HCT116 (cell line): ENCODE measurements around the gene POC1B. TPM values are rescaled to one million over a fixed set of nuclear protein-coding genes. Genes with fewer than 3 reads are reported as not detected.

Experiments used
- ATAC-seq: fragments of 200-7000 bp; cut with Tn5 transposase; 2 replicates; pipeline ENCODE4 v1.9.1; 2020; ENCODE audit warnings: mild to moderate bottlenecking, moderate library complexity
- BruUV-seq: library from RNA; stranded (reverse); fragments of 400-500 nt; replicated peaks from 2 replicates; lab custom pipeline; 2021; lab: Mats Ljungman, UMichigan
- CTCF ChIA-PET: fragments of 300-600 bp; sonication (Branson Sonifier 250); formaldehyde crosslinking; loops from one replicate; lab custom pipeline; 2021; ENCODE audit warnings: antibody characterized with exemption; lab: Charles Lee
- POLR2A ChIA-PET: fragments of 300-600, 350-600 bp; sonication (Branson Sonifier 250); formaldehyde crosslinking; loops from one replicate; lab custom pipeline; 2021; ENCODE audit warnings: antibody characterized with exemption; lab: Charles Lee
- RAD21 ChIA-PET, 2 experiments: fragments of 300-600 bp; sonication (Branson Sonifier 250); formaldehyde crosslinking; loops; one replicate each; lab custom pipeline; 2023; ENCODE audit warnings: low total read pairs in 2 of 2; ENCODE audit not compliant: uncharacterized antibody in 2 of 2, unreplicated experiment in 2 of 2, low non-redundant PET in 1 of 2; lab: Charles Lee
- DNase-seq: peaks from one replicate; pipeline ENCODE4 v3.0.0-alpha.2; 2010; ENCODE audit warnings: low read depth, low spot score
- H2AFZ ChIP-seq: fragments of 200-600 bp; shearing (Covaris generic), sonication (generic); 2 replicates; pipeline ENCODE4 v1.6.1; 2017; ENCODE audit warnings: low read depth, mixed run types, mixed read lengths, antibody characterized with exemption, low read length; ENCODE audit not compliant: poor library complexity, severe bottlenecking
- H3K27ac ChIP-seq: 2 replicates; pipeline ENCODE4 v1.5.1; 2012; ENCODE audit warnings: low read depth, low read length
- H3K27me3 ChIP-seq: fragments of 200-600 bp; sonication (generic); 2 replicates; pipeline ENCODE4 v1.6.1; 2016; ENCODE audit warnings: mixed run types, low read length, mixed read lengths; ENCODE audit not compliant: insufficient read depth
- H3K36me3 ChIP-seq, 2 experiments: fragments of 200-500 bp in 1 of 2; fragments of 200-600 bp in 1 of 2; sonication (Bioruptor generic) in 1 of 2; sonication (generic) in 1 of 2; 2 replicates each; pipeline versions ENCODE4 v1.5.1 to v1.6.1; 2014 to 2016; ENCODE audit warnings: low read length in 2 of 2, inconsistent platforms in 1 of 2, mixed read lengths in 1 of 2, mixed run types in 1 of 2; ENCODE audit not compliant: insufficient read depth in 2 of 2, control insufficient read depth in 1 of 2
- H3K4me1 ChIP-seq, 2 experiments: fragments of 200-600 bp in 1 of 2; sonication (generic) in 1 of 2; 2 replicates each; pipeline versions ENCODE4 v1.5.1 to v1.6.1; 2012 to 2017; ENCODE audit warnings: low read length in 2 of 2, inconsistent platforms in 1 of 2, mild to moderate bottlenecking in 1 of 2, mixed read lengths in 1 of 2, mixed run types in 1 of 2, moderate library complexity in 1 of 2; ENCODE audit not compliant: insufficient read depth in 2 of 2, control insufficient read depth in 1 of 2
- H3K4me2 ChIP-seq: fragments of 200-600 bp; sonication (generic); 2 replicates; pipeline ENCODE4 v1.6.1; 2017; ENCODE audit warnings: mixed run types, low read length, mixed read lengths
- H3K4me3 ChIP-seq, 2 experiments: fragments of 200-600 bp in 1 of 2; sonication (generic) in 1 of 2; replicated peaks in 1 of 2; 2 replicates each; pipeline ENCODE4 v1.5.1; 2011 to 2016; ENCODE audit warnings: low read length in 2 of 2, control low read depth in 1 of 2, low read depth in 1 of 2, mild to moderate bottlenecking in 1 of 2, mixed read lengths in 1 of 2, mixed run types in 1 of 2
- H3K79me2 ChIP-seq: fragments of 200-600 bp; sonication (generic); 2 replicates; pipeline ENCODE4 v1.6.1; 2017; ENCODE audit warnings: mild to moderate bottlenecking, mixed run types, low read length, moderate library complexity, mixed read lengths; ENCODE audit not compliant: insufficient read depth
- H3K9ac ChIP-seq: fragments of 200-600 bp; sonication (generic); 2 replicates; pipeline ENCODE4 v1.6.1; 2016; ENCODE audit warnings: low read length, mixed read lengths
- H3K9me2 ChIP-seq: fragments of 200-600 bp; sonication (generic), shearing (Covaris generic); 2 replicates; pipeline ENCODE4 v1.6.1; 2017; ENCODE audit warnings: mixed run types, mild to moderate bottlenecking, moderate library complexity; ENCODE audit not compliant: insufficient read depth
- H3K9me3 ChIP-seq, 2 experiments: fragments of 200-500 bp in 1 of 2; fragments of 200-600 bp in 1 of 2; sonication (Bioruptor generic) in 1 of 2; sonication (generic) in 1 of 2; 2 replicates each; pipeline ENCODE4 v1.6.1; 2014 to 2017; ENCODE audit warnings: low read length in 2 of 2, mixed read lengths in 2 of 2, inconsistent platforms in 1 of 2, low read depth in 1 of 2, mild to moderate bottlenecking in 1 of 2, mixed run types in 1 of 2, moderate library complexity in 1 of 2; ENCODE audit not compliant: control insufficient read depth in 1 of 2, insufficient read depth in 1 of 2
- H4K20me1 ChIP-seq: fragments of 200-600 bp; sonication (generic), shearing (Covaris generic); 2 replicates; pipeline ENCODE4 v1.6.1; 2017; ENCODE audit warnings: mixed run types, mild to moderate bottlenecking, moderate library complexity; ENCODE audit not compliant: insufficient read depth
- CBX3 ChIP-seq: IDR thresholded peaks from 2 replicates; pipeline ENCODE4 v1.6.1; 2012; ENCODE audit warnings: low read depth
- EZH2phosphoT487 ChIP-seq: fragments of 200-600 bp; IDR thresholded peaks from 2 replicates; pipeline ENCODE4 v1.6.1; 2018; ENCODE audit warnings: antibody characterized with exemption, borderline replicate concordance
- POLR2AphosphoS5 ChIP-seq: IDR thresholded peaks from 2 replicates; pipeline ENCODE4 v1.6.1; 2011; ENCODE audit warnings: mild to moderate bottlenecking, low read depth, low read length, moderate library complexity
- SIN3A ChIP-seq: IDR thresholded peaks from 2 replicates; pipeline ENCODE4 v1.6.1; 2012; ENCODE audit warnings: low read depth
- ZFX ChIP-seq: fragments of 450-650 bp; IDR thresholded peaks from 2 replicates; pipeline ENCODE4 v1.6.1; 2017
- intact Hi-C: fragments of 100-400 bp; cut with micrococcal nuclease; formaldehyde crosslinking; loops from 2 replicates; pipeline ENCODE4 v1.10.0; 2022
- total RNA-seq: library from RNA; stranded (reverse); gene quantifications from one replicate; pipeline ENCODE4 v1.2.1, GENCODE V29; 2021; ENCODE audit not compliant: unreplicated experiment
- TF ChIP-seq, protein P1 (sequence below), 3 experiments: fragments of 200-600 bp in 1 of 3; sonication (generic) in 1 of 3; IDR thresholded peaks in 2 of 3; conservative IDR thresholded peaks in 1 of 3; 2 replicates each; pipeline ENCODE4 v1.5.1; 2012 to 2017; ENCODE audit warnings: low read depth in 2 of 3, low read length in 2 of 3, antibody characterized with exemption in 1 of 3, borderline replicate concordance in 1 of 3, control low read depth in 1 of 3, mild to moderate bottlenecking in 1 of 3, mixed read lengths in 1 of 3, mixed run types in 1 of 3, moderate library complexity in 1 of 3; ENCODE audit not compliant: insufficient read depth in 1 of 3
- TF ChIP-seq, protein P2 (sequence below): IDR thresholded peaks from 2 replicates; pipeline ENCODE4 v1.6.1; 2012; ENCODE audit warnings: low read depth
- TF ChIP-seq, protein P3 (sequence below): IDR thresholded peaks from 2 replicates; pipeline ENCODE4 v1.6.1; 2012
- TF ChIP-seq, protein P4 (sequence below): IDR thresholded peaks from 2 replicates; pipeline ENCODE4 v1.6.1; 2012

The POC1B gene
- total RNA-seq, 1 experiment from 2014 or later: 14.3 TPM

DNA sequence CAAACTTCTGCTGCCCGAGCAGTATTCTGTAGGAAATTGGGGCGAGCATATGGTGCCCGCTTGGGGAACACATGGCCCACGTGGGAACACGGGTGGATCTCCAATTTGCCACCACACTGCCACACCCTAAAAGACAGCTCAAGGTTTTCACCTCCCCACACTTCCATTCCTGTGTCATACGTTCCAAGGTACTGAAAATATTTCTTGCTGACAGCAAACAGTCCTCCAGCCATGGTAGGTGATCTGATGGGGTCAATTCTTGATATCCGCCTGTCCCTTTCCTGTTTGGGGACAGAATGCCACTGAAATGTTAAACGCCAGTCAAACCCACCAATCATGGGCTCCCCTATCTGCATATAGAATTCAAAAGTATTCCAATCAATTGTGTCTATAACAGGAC is 2.5 kb downstream of the POC1B start (continued):
- TF ChIP-seq, protein P1, sequence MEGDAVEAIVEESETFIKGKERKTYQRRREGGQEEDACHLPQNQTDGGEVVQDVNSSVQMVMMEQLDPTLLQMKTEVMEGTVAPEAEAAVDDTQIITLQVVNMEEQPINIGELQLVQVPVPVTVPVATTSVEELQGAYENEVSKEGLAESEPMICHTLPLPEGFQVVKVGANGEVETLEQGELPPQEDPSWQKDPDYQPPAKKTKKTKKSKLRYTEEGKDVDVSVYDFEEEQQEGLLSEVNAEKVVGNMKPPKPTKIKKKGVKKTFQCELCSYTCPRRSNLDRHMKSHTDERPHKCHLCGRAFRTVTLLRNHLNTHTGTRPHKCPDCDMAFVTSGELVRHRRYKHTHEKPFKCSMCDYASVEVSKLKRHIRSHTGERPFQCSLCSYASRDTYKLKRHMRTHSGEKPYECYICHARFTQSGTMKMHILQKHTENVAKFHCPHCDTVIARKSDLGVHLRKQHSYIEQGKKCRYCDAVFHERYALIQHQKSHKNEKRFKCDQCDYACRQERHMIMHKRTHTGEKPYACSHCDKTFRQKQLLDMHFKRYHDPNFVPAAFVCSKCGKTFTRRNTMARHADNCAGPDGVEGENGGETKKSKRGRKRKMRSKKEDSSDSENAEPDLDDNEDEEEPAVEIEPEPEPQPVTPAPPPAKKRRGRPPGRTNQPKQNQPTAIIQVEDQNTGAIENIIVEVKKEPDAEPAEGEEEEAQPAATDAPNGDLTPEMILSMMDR (IDR thresholded peaks at IDR 0.05 in 2 of 3, conservative IDR thresholded peaks at IDR 0.05 in 1 of 3; ENCODE audit: borderline replicate concordance in 1 of 3, insufficient read depth in 1 of 3, low read depth in 2 of 3, low read length in 2 of 3): no peak
- no peak for TF ChIP-seq ZFX
- TF ChIP-seq, protein P2, sequence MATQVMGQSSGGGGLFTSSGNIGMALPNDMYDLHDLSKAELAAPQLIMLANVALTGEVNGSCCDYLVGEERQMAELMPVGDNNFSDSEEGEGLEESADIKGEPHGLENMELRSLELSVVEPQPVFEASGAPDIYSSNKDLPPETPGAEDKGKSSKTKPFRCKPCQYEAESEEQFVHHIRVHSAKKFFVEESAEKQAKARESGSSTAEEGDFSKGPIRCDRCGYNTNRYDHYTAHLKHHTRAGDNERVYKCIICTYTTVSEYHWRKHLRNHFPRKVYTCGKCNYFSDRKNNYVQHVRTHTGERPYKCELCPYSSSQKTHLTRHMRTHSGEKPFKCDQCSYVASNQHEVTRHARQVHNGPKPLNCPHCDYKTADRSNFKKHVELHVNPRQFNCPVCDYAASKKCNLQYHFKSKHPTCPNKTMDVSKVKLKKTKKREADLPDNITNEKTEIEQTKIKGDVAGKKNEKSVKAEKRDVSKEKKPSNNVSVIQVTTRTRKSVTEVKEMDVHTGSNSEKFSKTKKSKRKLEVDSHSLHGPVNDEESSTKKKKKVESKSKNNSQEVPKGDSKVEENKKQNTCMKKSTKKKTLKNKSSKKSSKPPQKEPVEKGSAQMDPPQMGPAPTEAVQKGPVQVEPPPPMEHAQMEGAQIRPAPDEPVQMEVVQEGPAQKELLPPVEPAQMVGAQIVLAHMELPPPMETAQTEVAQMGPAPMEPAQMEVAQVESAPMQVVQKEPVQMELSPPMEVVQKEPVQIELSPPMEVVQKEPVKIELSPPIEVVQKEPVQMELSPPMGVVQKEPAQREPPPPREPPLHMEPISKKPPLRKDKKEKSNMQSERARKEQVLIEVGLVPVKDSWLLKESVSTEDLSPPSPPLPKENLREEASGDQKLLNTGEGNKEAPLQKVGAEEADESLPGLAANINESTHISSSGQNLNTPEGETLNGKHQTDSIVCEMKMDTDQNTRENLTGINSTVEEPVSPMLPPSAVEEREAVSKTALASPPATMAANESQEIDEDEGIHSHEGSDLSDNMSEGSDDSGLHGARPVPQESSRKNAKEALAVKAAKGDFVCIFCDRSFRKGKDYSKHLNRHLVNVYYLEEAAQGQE: no peak

DNA sequence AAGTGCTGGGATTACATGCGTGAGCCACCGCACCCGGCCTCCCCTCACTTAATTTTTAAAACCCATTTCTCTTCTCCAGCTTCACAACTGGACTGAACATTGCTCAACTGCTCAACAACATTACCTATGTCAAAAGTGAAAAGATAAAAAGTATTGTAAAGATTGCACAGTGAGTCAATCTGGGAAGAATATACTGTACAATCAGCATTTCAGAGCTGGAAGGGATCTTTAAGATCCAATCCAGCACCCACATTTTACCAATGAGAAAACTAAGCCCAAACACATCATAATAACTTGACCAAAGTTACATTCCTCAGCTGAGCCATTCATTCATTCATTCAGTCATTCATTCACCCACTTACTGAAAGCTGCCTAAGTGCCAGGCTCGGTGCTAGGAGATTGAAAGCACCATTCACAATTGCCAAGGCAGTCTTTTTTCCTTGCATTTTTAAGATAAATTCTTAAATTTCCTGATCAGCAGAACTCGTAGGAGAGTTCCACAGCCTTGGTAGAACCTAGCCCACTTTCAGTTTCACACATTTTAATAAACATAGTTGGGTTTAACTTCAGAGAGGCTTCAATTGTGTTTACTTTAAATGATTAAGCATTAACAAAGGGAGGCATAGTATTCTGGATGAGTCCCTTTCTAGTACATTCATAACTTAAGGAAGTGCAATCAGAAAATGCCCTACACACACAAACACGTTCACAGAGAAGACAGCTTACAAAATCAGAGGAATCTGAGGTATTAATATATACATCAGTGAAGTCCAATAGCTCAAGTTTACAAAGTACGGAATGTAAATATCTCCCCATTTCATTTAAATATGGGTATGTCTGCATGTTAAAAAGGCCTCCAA is 4.3 kb downstream of the POC1B start:
- H3K9ac ChIP-seq: no peak overlapping the region
- H4K20me1 ChIP-seq: no peaks in the 10 kb centered on the region
- ChIA-PET RAD21 (no interaction called here), CTCF (interaction anchor here (1.3 kb wide), 1 partner anchor 51 kb away, joined by 4 read pairs; no protein-coding TSS in a partner anchor), POLR2A (no interaction called here)
- H3K4me1 ChIP-seq: peaks cover 4 to 14% of the 10 kb centered on the region in 2 experiments; a peak in 3 of 4 replicates
- H3K9me3 ChIP-seq: no peaks in the 10 kb centered on the region
- no peak overlapping the region for H3K27ac ChIP-seq
- H3K4me3 ChIP-seq: no peak overlapping the region
- BruUV-seq: no TSS peak
- no peaks in the 10 kb centered on the region for H3K27me3 ChIP-seq
- peaks cover 0 to 2% of the 10 kb centered on the region in 2 experiments; a peak in 2 of 4 replicates for H3K36me3 ChIP-seq
- H2AFZ ChIP-seq: no peak overlapping the region
- intact Hi-C loops: no loop called here
- no peak overlapping the region for H3K4me2 ChIP-seq
- ATAC-seq (no peak), DNase-seq (no peak)
- TF ChIP-seq POLR2AphosphoS5 (no peak), SIN3A (no peak), CBX3 (no peak), EZH2phosphoT487 (no peak)
- TF ChIP-seq, protein P3, sequence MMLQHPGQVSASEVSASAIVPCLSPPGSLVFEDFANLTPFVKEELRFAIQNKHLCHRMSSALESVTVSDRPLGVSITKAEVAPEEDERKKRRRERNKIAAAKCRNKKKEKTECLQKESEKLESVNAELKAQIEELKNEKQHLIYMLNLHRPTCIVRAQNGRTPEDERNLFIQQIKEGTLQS: no peak
- TF ChIP-seq, protein P4, sequence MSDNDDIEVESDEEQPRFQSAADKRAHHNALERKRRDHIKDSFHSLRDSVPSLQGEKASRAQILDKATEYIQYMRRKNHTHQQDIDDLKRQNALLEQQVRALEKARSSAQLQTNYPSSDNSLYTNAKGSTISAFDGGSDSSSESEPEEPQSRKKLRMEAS: no peak
- peaks cover 30% of the 10 kb centered on the region for H3K79me2 ChIP-seq
- H3K9me2 ChIP-seq: no peaks in the 10 kb centered on the region
